ENCODE measurements around the gene RAI14. TPM values are rescaled to one million over a fixed set of nuclear protein-coding genes. Genes with fewer than 3 reads are reported as not detected.
A peak's percentile ranks its signal among the peaks of the same experiment; 100 is the strongest.

RAI14 gene
- total RNA-seq (2022) (71.5 and 73.9 TPM in 2 replicates), Bru-seq, nascent RNA (percentile 82 among the genes with signal in this experiment), BruChase-seq, experiment 1, labeled RNA remaining after a 2-hour chase (percentile 79 among the genes with signal in this experiment), BruChase-seq, experiment 2, labeled RNA remaining after a 6-hour chase (percentile 79 among the genes with signal in this experiment)
- long read RNA-seq, full-length matches to known transcripts = 30 of 53 reads
- long read RNA-seq, partial matches to known transcripts = 6 of 53 reads
- long read RNA-seq, other reads (novel, unspliced or antisense) = 17 of 53 reads

DNA sequence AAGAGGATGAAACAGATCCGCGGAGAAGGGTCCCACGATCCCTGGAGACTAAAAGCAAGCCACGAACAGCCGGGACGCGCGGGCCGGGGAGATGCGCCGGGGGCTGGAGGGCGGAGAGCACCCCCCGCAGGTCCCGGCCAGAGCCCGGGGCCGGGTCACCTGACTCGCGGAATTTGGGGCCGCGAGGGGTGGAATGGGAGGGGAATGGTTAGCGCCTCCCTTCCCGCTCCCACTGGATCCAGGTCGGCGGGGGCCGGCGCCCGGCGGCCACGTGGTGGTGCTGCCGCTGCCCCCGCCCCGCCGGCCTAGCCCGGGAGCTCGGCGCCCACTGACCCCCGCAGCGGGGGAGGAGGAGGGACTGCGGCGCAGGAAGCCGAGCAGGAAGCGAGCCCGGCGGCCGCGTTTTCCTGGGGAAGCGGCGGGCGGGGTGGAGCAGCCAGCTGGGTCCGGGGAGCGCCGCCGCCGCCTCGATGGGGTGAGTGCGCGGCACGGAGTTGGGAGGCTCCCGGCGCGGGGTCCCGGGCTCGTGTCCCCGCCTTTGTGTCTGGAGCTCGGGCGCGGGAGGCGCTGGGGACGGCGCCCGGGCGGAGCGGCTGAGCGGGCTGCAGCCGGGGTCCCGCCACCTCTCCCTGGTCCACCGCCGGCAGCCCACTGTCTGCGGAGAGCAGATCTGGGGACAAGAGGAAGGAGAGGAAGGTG lies at the start of gene RAI14:
Gene RAI14, plus strand, starts transcription at position 328 of the 699 bp plus-strand sequence. CDS start 30,592 bp downstream, outside the sequence.
- peak; percentile 90 to 93 for DNase-seq
- Mint-ChIP-seq H3K9me3 (ENCODE audit: unreplicated experiment) (no peaks in the 10 kb centered on the region), H3K27ac (ENCODE audit: unreplicated experiment) (peak within 1 kb of the TSS; percentile 48), H3K36me3 (ENCODE audit: insufficient read depth, unreplicated experiment) (peaks cover 7% of the 10 kb centered on the region), H3K27me3 (ENCODE audit: insufficient read depth, unreplicated experiment) (no peaks in the 10 kb centered on the region), H3K4me1 (ENCODE audit: low read depth, unreplicated experiment) (peaks cover 14% of the 10 kb centered on the region), H3K4me3 (ENCODE audit: unreplicated experiment) (peak within 1 kb of the TSS; percentile 69)
- POLR2A ChIA-PET = interaction anchor here (0.6 to 1.2 kb wide), 4 partner anchors 31 to 259 kb away, joined by 3 to 15 read pairs (median 3); partner anchors contain the start of gene BRIX1
- intact Hi-C loops (cut with micrococcal nuclease; ENCODE audit: unreplicated experiment) = loop anchor here (1.0 to 5.0 kb wide), 6 partner anchors 31 to 243 kb away; partner anchors contain the start of gene TTC23L
- Histone ChIP-seq H3K4me3 (ENCODE audit: low read depth, low read length) (peak within 1 kb of the TSS; percentile 94), H3K4me1 (peaks cover 12% of the 10 kb centered on the region; the same call in 1 of the 2 replicates), H3K9me3 (no peaks in the 10 kb centered on the region), H3K36me3 (ENCODE audit: control insufficient read depth, insufficient read depth, low read length) (no peaks in the 10 kb centered on the region), H3K27me3 (replicated peaks; ENCODE audit: control insufficient read depth, insufficient read depth, low read length) (no peaks in the 10 kb centered on the region)
- BruUV-seq (replicated peaks) = no TSS peak
- TF ChIP-seq, protein P1, sequence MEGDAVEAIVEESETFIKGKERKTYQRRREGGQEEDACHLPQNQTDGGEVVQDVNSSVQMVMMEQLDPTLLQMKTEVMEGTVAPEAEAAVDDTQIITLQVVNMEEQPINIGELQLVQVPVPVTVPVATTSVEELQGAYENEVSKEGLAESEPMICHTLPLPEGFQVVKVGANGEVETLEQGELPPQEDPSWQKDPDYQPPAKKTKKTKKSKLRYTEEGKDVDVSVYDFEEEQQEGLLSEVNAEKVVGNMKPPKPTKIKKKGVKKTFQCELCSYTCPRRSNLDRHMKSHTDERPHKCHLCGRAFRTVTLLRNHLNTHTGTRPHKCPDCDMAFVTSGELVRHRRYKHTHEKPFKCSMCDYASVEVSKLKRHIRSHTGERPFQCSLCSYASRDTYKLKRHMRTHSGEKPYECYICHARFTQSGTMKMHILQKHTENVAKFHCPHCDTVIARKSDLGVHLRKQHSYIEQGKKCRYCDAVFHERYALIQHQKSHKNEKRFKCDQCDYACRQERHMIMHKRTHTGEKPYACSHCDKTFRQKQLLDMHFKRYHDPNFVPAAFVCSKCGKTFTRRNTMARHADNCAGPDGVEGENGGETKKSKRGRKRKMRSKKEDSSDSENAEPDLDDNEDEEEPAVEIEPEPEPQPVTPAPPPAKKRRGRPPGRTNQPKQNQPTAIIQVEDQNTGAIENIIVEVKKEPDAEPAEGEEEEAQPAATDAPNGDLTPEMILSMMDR (IDR thresholded peaks at IDR 0.05; ENCODE audit: insufficient read depth in 1 of 2, low read depth in 1 of 2, low read length in 1 of 2, severe bottlenecking in 1 of 2, unreplicated experiment in 1 of 2) = no peak
- CTCF ChIA-PET = interaction anchor here (0.5 to 1.1 kb wide), 6 partner anchors 29 to 245 kb away, joined by 3 to 8 read pairs (median 4); no protein-coding TSS in a partner anchor

DNA sequence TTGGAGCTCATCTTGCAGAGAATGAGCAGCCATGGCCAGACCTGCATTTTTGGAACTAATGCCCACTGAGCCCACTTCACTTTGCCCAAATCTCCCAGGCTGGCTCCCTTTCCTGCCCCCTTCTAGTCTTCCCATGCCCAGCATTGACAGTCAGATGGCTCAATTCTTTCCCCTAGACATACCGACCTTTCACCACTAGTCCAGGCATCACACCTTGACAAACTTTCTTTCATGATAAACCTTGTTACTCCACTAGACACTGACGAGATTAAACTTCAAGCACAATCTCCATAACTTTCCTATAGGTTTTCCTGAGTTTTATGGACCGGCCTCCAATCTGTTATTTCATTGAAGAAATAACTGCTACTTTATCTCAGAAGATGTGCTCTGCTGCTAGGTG lies 47.8 kb upstream of the RAI14 start:
- H3K27me3 Mint-ChIP-seq (ENCODE audit: insufficient read depth, unreplicated experiment) = no peaks in the 10 kb centered on the region
- H3K27ac Mint-ChIP-seq (ENCODE audit: unreplicated experiment) = no peak overlapping the region
- H3K4me1 ChIP-seq = no peaks in the 10 kb centered on the region
- BruUV-seq (replicated peaks) = no TSS peak
- DNase-seq = no peak
- CTCF ChIA-PET = no interaction called here
- POLR2A ChIA-PET = no interaction called here
- no peaks in the 10 kb centered on the region for H3K36me3 ChIP-seq (ENCODE audit: control insufficient read depth, insufficient read depth, low read length)
- H3K9me3 Mint-ChIP-seq (ENCODE audit: unreplicated experiment) = no peaks in the 10 kb centered on the region
- H3K9me3 ChIP-seq = no peaks in the 10 kb centered on the region
- intact Hi-C loops (cut with micrococcal nuclease; ENCODE audit: unreplicated experiment) = no loop called here
- H3K4me3 Mint-ChIP-seq (ENCODE audit: unreplicated experiment) = no peak overlapping the region
- TF ChIP-seq, protein P1 (IDR thresholded peaks at IDR 0.05; ENCODE audit: insufficient read depth in 1 of 2, low read depth in 1 of 2, low read length in 1 of 2, severe bottlenecking in 1 of 2, unreplicated experiment in 1 of 2) = no peak
- no peaks in the 10 kb centered on the region for H3K27me3 ChIP-seq (replicated peaks; ENCODE audit: control insufficient read depth, insufficient read depth, low read length)
- peaks cover 6% of the 10 kb centered on the region for H3K4me1 Mint-ChIP-seq (ENCODE audit: low read depth, unreplicated experiment)
- H3K4me3 ChIP-seq (ENCODE audit: low read depth, low read length) = no peak overlapping the region
- no peaks in the 10 kb centered on the region for H3K36me3 Mint-ChIP-seq (ENCODE audit: insufficient read depth, unreplicated experiment)

DNA sequence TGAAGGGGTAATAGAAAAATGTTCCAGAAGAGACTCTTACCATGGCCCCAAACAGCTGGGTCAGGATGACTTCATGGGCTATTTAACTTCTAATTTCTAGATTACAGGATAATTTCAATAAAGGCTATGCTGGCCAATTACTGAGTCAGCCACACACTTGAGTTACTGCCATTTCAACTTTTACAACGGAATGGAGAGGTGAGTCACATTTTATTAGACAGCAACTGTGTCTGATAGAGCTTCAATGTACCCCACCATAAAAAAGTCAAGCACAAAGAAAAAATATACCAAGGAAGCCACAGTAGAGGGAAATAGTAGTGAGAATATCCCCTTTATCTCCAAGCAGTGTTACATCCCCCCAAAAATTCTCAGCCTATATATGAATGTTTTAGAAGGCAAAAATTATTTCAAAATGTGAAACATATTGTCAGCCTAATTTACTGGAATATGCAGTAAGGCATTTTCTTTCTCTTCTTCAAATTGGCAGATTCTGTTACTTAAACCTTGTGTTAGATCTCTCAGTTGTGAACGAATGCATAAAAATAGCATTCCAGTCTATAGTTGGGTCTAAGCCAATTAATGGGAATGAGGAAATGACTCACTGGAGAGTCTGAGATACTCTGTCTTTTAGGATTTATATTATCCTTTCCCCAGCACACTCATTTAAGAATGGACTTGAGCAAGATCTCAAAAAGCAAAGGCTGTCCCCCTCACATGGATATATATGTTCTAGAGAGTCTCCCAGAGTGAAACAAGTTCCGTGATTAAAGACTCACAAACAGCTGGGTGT lies 47.1 kb upstream of the RAI14 start:
- H3K4me1 ChIP-seq = no peaks in the 10 kb centered on the region
- Mint-ChIP-seq H3K4me1 (ENCODE audit: low read depth, unreplicated experiment) (peaks cover 6% of the 10 kb centered on the region), H3K9me3 (ENCODE audit: unreplicated experiment) (no peaks in the 10 kb centered on the region), H3K36me3 (ENCODE audit: insufficient read depth, unreplicated experiment) (no peaks in the 10 kb centered on the region), H3K27me3 (ENCODE audit: insufficient read depth, unreplicated experiment) (no peaks in the 10 kb centered on the region), H3K4me3 (ENCODE audit: unreplicated experiment) (no peak overlapping the region), H3K27ac (ENCODE audit: unreplicated experiment) (no peak overlapping the region)
- ChIA-PET CTCF (no interaction called here), POLR2A (no interaction called here)
- TF ChIP-seq, protein P1 (IDR thresholded peaks at IDR 0.05; ENCODE audit: insufficient read depth in 1 of 2, low read depth in 1 of 2, low read length in 1 of 2, severe bottlenecking in 1 of 2, unreplicated experiment in 1 of 2) = no peak
- H3K4me3 ChIP-seq (ENCODE audit: low read depth, low read length) = no peak overlapping the region
- intact Hi-C loops (cut with micrococcal nuclease; ENCODE audit: unreplicated experiment) = no loop called here
- DNase-seq = no peak
- H3K36me3 ChIP-seq (ENCODE audit: control insufficient read depth, insufficient read depth, low read length) = no peaks in the 10 kb centered on the region
- no peaks in the 10 kb centered on the region for H3K9me3 ChIP-seq
- no peaks in the 10 kb centered on the region for H3K27me3 ChIP-seq (replicated peaks; ENCODE audit: control insufficient read depth, insufficient read depth, low read length)
- BruUV-seq (replicated peaks) = no TSS peak
